IPS-20b (cell line): ENCODE data around the gene CLEC1B.
"Not testable (repeated sequence)": the region's sequence is repeated elsewhere in the genome, so short reads cannot be mapped to it uniquely, and the experiment has no call there.

ENCODE experiments used
- H3K27ac ChIP-seq: one replicate; pipeline ENCODE4 v1.5.1; 2013; ENCODE audit warnings: low read length
- H3K27me3 ChIP-seq: 2 replicates; pipeline ENCODE4 v1.6.1; 2013; ENCODE audit warnings: mild to moderate bottlenecking, low read length, inconsistent platforms; ENCODE audit not compliant: insufficient read depth
- H3K36me3 ChIP-seq: 2 replicates; pipeline ENCODE4 v1.6.1; 2013; ENCODE audit warnings: low read depth, mild to moderate bottlenecking, inconsistent platforms, low read length, moderate library complexity; ENCODE audit not compliant: insufficient read depth
- H3K4me1 ChIP-seq: 2 replicates; pipeline ENCODE4 v1.6.1; 2013; ENCODE audit warnings: mild to moderate bottlenecking, control low read depth, inconsistent platforms, low read length, moderate library complexity; ENCODE audit not compliant: insufficient read depth
- H3K4me3 ChIP-seq: 2 replicates; pipeline ENCODE4 v1.5.1; 2013; ENCODE audit warnings: mild to moderate bottlenecking, low read length, inconsistent platforms
- H3K9ac ChIP-seq: 2 replicates; pipeline ENCODE4 v1.6.1; 2013; ENCODE audit warnings: low read depth, mild to moderate bottlenecking, inconsistent platforms, low read length, moderate library complexity
- H3K9me3 ChIP-seq: 2 replicates; pipeline ENCODE4 v1.6.1; 2013; ENCODE audit warnings: mild to moderate bottlenecking, low read depth, low read length, inconsistent platforms; ENCODE audit not compliant: insufficient read depth

The CLEC1B gene

GRCh38 chr12:9999016-9999415 lies at the start of gene CLEC1B:
CLEC1B (minus strand) TSS chr12:9999121; CDS start chr12:9999100, 21 bp downstream.
- no peak within 1 kb of the TSS for H3K9ac ChIP-seq
- no peak within 1 kb of the TSS for H3K4me3 ChIP-seq
- H3K9me3 ChIP-seq = no peaks in the 10 kb centered on the region
- no peak within 1 kb of the TSS for H3K27ac ChIP-seq
- H3K36me3 ChIP-seq = no peaks in the 10 kb centered on the region
- no peaks in the 10 kb centered on the region for H3K27me3 ChIP-seq
- H3K4me1 ChIP-seq = no peaks in the 10 kb centered on the region

DNA sequence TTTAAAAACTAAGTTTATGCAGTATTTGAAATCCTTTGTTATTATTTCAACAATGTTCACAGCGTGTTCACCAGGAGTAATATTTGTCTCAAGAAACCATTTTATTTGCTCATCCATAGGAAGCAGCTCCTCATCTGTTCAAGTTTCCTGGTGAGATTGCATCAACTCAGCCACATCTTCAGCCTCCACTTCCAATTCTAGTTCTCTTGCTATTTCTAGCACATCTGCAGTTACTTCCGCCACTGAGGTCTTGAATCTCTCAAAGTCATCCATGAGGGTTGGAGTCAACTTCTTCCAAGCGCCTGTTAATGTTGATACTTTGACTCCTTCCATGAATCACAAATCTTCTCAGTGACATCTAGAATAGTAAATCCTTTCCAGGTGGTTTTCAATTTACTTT lies 49.6 kb upstream of the CLEC1B start:
- no peak overlapping the region for H3K27ac ChIP-seq
- H3K9me3 ChIP-seq = no peaks in the 10 kb centered on the region
- H3K9ac ChIP-seq = no peak overlapping the region
- H3K4me3 ChIP-seq = no peak overlapping the region
- H3K27me3 ChIP-seq = no peaks in the 10 kb centered on the region
- no peaks in the 10 kb centered on the region for H3K36me3 ChIP-seq
- no peaks in the 10 kb centered on the region for H3K4me1 ChIP-seq

GRCh38 chr12:10042167-10042566 lies 43.2 kb upstream of the CLEC1B start:
- no peak overlapping the region for H3K27ac ChIP-seq
- no peaks in the 10 kb centered on the region for H3K36me3 ChIP-seq
- no peak overlapping the region for H3K4me3 ChIP-seq
- H3K27me3 ChIP-seq = no peaks in the 10 kb centered on the region
- no peaks in the 10 kb centered on the region for H3K4me1 ChIP-seq
- H3K9me3 ChIP-seq = no peaks in the 10 kb centered on the region
- H3K9ac ChIP-seq = no peak overlapping the region

GRCh38 chr12:10033783-10034545 lies 35.0 kb upstream of the CLEC1B start:
- no peak overlapping the region for H3K27ac ChIP-seq
- no peak overlapping the region for H3K4me3 ChIP-seq
- peaks cover 6% of the 10 kb centered on the region for H3K4me1 ChIP-seq
- no peaks in the 10 kb centered on the region for H3K36me3 ChIP-seq
- no peak overlapping the region for H3K9ac ChIP-seq
- no peaks in the 10 kb centered on the region for H3K27me3 ChIP-seq
- H3K9me3 ChIP-seq = no peaks in the 10 kb centered on the region

GRCh38 chr12:10031771-10032175 lies 32.9 kb upstream of the CLEC1B start:
- no peaks in the 10 kb centered on the region for H3K27me3 ChIP-seq
- H3K36me3 ChIP-seq = no peaks in the 10 kb centered on the region
- H3K4me1 ChIP-seq = peaks cover 6% of the 10 kb centered on the region
- peak overlapping the region; percentile 8; the same call in 1 of the 2 replicates for H3K9ac ChIP-seq
- H3K27ac ChIP-seq = no peak overlapping the region
- H3K9me3 ChIP-seq = no peaks in the 10 kb centered on the region
- no peak overlapping the region for H3K4me3 ChIP-seq

DNA sequence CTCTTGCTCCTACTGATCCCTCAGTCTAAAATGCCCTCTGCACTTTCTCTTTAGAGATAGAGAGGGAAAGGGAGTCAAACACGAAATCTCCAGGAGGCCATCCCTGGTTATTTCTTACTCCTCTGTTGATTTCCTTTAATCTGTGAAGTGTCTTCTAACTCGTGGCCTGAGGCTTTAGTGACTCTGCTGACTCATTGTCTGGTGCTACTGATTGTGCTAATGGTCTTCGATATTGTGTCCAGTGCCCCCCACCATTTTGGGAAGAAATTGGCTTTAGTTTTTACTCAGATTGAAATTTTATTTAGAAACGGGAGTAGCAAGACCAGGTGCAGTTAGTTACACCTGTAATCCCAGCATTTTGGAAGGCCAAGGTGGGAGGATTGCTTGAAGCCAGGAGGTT lies 32.4 kb upstream of the CLEC1B start:
- H3K4me3 ChIP-seq = no peak overlapping the region
- H3K27me3 ChIP-seq = no peaks in the 10 kb centered on the region
- peak overlapping the region; percentile 8; the same call in 1 of the 2 replicates for H3K9ac ChIP-seq
- peaks cover 6% of the 10 kb centered on the region for H3K4me1 ChIP-seq
- H3K9me3 ChIP-seq = no peaks in the 10 kb centered on the region
- H3K27ac ChIP-seq = no peak overlapping the region
- H3K36me3 ChIP-seq = no peaks in the 10 kb centered on the region

GRCh38 chr12:10030446-10030845 lies 31.5 kb upstream of the CLEC1B start, which contains the start of gene CLEC9A:
CLEC9A (plus strand) TSS chr12:10030682; CDS start chr12:10052688, 22,006 bp downstream.
- H3K27ac ChIP-seq = no peak within 1 kb of the TSS
- peak within 1 kb of the TSS; percentile 8; the same call in 1 of the 2 replicates for H3K9ac ChIP-seq
- H3K4me3 ChIP-seq = no peak within 1 kb of the TSS
- H3K27me3 ChIP-seq = no peaks in the 10 kb centered on the region
- H3K9me3 ChIP-seq = no peaks in the 10 kb centered on the region; the same call in 1 of the 2 replicates
- H3K36me3 ChIP-seq = no peaks in the 10 kb centered on the region
- peaks cover 6% of the 10 kb centered on the region for H3K4me1 ChIP-seq

- no peak overlapping the region for H3K9ac ChIP-seq
- H3K27ac ChIP-seq = no peak overlapping the region
- H3K27me3 ChIP-seq = no peaks in the 10 kb centered on the region
- no peaks in the 10 kb centered on the region for H3K36me3 ChIP-seq
- peaks cover 6% of the 10 kb centered on the region for H3K4me1 ChIP-seq
- no peak overlapping the region for H3K4me3 ChIP-seq
- no peaks in the 10 kb centered on the region; the same call in 1 of the 2 replicates for H3K9me3 ChIP-seq
Measured at GRCh38 chr12:10027721-10028120, 28.8 kb upstream of the CLEC1B start.

DNA sequence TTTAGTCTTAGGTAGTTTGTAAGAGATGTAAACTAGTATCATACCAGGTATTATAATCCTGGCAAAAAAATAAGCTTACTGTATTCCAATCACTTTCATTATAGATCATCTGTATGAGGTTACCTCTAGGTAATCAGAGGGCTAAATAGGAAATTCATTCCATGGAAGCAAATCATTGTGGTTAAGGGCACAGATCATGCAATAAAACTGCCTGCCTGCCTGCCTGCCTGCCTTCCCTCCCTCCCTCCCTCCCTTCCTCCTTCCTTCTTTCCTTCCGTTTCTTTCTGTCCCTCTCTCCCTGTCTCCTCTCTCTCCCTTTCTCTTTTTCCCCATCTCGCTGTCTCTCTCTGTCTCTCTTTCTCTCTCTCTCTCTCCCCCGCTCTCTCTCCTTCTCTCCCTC lies 28.4 kb upstream of the CLEC1B start:
- H3K9ac ChIP-seq = no peak overlapping the region
- H3K27ac ChIP-seq = no peak overlapping the region
- no peaks in the 10 kb centered on the region; the same call in 1 of the 2 replicates for H3K9me3 ChIP-seq
- no peaks in the 10 kb centered on the region for H3K36me3 ChIP-seq
- H3K27me3 ChIP-seq = no peaks in the 10 kb centered on the region
- peaks cover 6% of the 10 kb centered on the region for H3K4me1 ChIP-seq
- no peak overlapping the region for H3K4me3 ChIP-seq

GRCh38 chr12:10026666-10027065 lies 27.7 kb upstream of the CLEC1B start:
- not testable (repeated sequence) for H3K9ac ChIP-seq, H3K4me3 ChIP-seq, H3K36me3 ChIP-seq, H3K9me3 ChIP-seq, H3K27ac ChIP-seq, H3K27me3 ChIP-seq, H3K4me1 ChIP-seq

DNA sequence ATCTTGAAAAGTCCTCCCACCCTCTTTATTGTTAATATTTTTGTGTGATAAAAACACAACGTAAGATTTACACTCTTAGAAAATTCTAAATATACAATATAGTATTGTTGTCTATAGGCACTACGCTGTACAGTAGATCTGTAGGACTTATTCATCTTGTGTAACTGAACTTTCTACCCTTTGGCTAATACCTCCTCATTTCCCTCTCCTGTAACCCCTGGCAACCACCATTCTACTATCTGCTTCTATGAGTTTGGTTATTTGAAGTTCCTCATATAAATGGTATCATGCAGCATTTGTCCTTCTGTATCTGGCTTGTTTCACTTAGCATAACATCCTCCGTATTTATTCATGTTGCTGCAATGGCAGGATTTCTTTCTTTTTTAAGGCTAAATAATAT lies 26.3 kb upstream of the CLEC1B start:
- no peaks in the 10 kb centered on the region; the same call in 1 of the 2 replicates for H3K9me3 ChIP-seq
- H3K4me3 ChIP-seq = no peak overlapping the region
- no peak overlapping the region for H3K27ac ChIP-seq
- H3K9ac ChIP-seq = no peak overlapping the region
- H3K27me3 ChIP-seq = no peaks in the 10 kb centered on the region
- no peaks in the 10 kb centered on the region for H3K36me3 ChIP-seq
- H3K4me1 ChIP-seq = no peaks in the 10 kb centered on the region

DNA sequence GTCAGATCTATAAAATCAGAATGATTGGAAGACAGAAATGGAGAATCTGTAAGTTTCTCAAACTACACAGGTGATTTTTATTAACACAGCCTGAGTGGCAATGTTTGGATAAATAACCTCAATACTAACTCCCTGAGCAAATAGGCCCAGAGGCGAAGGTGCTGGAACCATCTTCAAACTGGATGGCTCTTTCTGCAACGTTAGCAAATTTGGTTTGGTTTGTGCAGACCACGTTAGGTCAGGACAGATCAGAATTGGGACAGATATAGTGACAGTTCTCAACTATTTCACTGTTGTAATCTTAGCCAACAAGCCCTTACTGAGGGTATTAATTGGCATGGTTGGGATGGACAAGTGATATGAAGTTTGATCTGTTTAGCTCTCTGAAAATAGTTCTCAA lies 22.4 kb upstream of the CLEC1B start:
- Histone ChIP-seq H3K9ac (no peak overlapping the region), H3K4me1 (peaks cover 6% of the 10 kb centered on the region), H3K36me3 (no peaks in the 10 kb centered on the region), H3K4me3 (no peak overlapping the region), H3K27me3 (no peaks in the 10 kb centered on the region), H3K27ac (no peak overlapping the region), H3K9me3 (no peaks in the 10 kb centered on the region; the same call in 1 of the 2 replicates)
